Measurements from ENCODE around the gene GNA14. TPM values are rescaled to one million over a fixed set of nuclear protein-coding genes. Genes with fewer than 3 reads are reported as not detected.

GNA14 gene
- total RNA-seq, 1 experiment from 2014 or later, result 0.25 TPM

DNA sequence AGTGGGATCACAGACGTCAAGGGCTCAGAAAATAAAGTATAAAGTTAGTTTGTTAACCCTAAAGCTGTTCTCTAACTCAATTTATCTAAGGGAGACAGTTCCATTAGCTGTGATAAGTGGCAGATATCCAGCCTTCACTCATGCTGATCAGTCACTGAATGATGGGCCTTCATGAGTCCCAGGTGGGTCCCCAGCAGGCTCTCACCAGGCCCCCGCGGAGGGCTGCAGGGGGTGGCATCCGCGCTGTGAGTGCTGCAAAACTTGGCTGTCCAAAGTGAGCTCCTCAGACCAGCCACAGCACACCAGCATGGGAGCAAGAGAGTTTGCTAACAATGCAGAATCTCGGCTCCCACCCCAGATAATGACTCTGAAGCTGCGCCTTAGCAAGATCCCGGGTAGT lies 187.2 kb downstream of the GNA14 start:
- BruUV-seq (replicated peaks), result no TSS peak
- CTCF ChIA-PET, result no interaction called here
- no peak overlapping the region for H3K9ac ChIP-seq (ENCODE audit: low read length)
- intact Hi-C loops (cut with micrococcal nuclease), result no loop called here
- H3K4me2 ChIP-seq (ENCODE audit: low read length), result no peak overlapping the region
- POLR2A ChIA-PET, result no interaction called here
- no peaks in the 10 kb centered on the region for H3K9me2 ChIP-seq (ENCODE audit: insufficient read depth)
- ATAC-seq (no peak), DNase-seq (ENCODE audit: low read depth, low spot score) (no peak)
- no peak overlapping the region for H3K27ac ChIP-seq (ENCODE audit: low read depth, low read length)
- no peak for TF ChIP-seq EGR1 (IDR thresholded peaks at IDR 0.05; ENCODE audit: low read depth)
- TF ChIP-seq CBX3 (IDR thresholded peaks at IDR 0.05; ENCODE audit: low read depth), result no peak
- TF ChIP-seq SP1 (IDR thresholded peaks at IDR 0.05; ENCODE audit: low read depth), result no peak
- TF ChIP-seq ZFX (IDR thresholded peaks at IDR 0.05), result no peak
- no peak for TF ChIP-seq FOSL1 (IDR thresholded peaks at IDR 0.05; ENCODE audit: low read depth)
- no peak for TF ChIP-seq EZH2 (IDR thresholded peaks at IDR 0.05)
- no peak for TF ChIP-seq SIN3A (IDR thresholded peaks at IDR 0.05; ENCODE audit: low read depth)
- H2AFZ ChIP-seq (ENCODE audit: low read depth, low read length, poor library complexity, severe bottlenecking), result no peak overlapping the region
- peaks cover 0 to 3% of the 10 kb centered on the region in 2 experiments; a peak in 2 of 4 replicates for H3K4me1 ChIP-seq (ENCODE audit: control insufficient read depth in 1 of 2, insufficient read depth in 2 of 2, low read length in 2 of 2)
- H3K9me3 ChIP-seq (ENCODE audit: control insufficient read depth in 1 of 2, insufficient read depth in 1 of 2, low read depth in 1 of 2, low read length in 2 of 2), result no peaks in the 10 kb centered on the region
- RAD21 ChIA-PET (ENCODE audit: low non-redundant PET in 1 of 2, low total read pairs in 2 of 2, uncharacterized antibody in 2 of 2, unreplicated experiment in 2 of 2), result no interaction called here
- H3K36me3 ChIP-seq (ENCODE audit: control insufficient read depth in 1 of 2, insufficient read depth in 2 of 2, low read length in 2 of 2), result no peaks in the 10 kb centered on the region
- no peak overlapping the region for H3K4me3 ChIP-seq (replicated peaks in 1 of 2; ENCODE audit: low read depth in 1 of 2, low read length in 2 of 2)
- no peaks in the 10 kb centered on the region for H4K20me1 ChIP-seq (ENCODE audit: insufficient read depth)
- no peaks in the 10 kb centered on the region for H3K79me2 ChIP-seq (ENCODE audit: insufficient read depth, low read length)
- no peaks in the 10 kb centered on the region for H3K27me3 ChIP-seq (ENCODE audit: insufficient read depth, low read length)

DNA sequence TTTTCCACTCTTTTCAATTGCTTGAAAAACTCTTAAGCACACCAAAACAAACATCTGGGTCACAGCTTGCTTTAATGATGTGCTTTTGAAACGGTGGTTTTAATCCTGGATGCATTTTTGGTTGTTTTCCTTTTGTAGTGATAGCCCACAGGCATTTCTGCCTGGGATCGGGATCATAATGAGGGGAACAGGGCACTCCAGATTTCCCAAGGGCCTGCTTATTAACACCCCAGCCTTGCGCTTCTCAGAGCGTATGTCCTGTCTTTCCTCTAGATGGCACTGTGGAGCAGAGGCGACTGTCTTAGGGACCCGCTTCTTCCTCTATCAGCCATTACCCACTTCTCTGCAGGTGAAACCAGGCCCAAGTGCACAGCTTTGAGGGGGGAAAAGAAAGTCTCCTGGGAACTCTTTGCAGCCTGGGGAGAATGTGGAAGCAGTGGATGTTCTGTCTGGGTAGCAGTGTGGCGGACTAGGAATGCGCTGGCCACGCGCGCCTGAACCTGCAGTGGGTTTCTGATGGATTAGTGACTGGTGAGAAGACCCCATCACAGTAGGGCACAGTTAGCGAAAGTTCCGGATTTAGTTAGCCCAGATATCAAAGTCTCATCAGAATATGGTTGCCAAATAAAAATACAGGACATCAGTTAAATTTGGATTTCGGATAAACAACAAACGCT lies 190.1 kb downstream of the GNA14 start:
- DNase-seq (ENCODE audit: low read depth, low spot score) (peak; percentile 65), ATAC-seq (peak; percentile 87)
- peaks cover 0 to 10% of the 10 kb centered on the region in 2 experiments; a peak in 2 of 4 replicates for H3K4me1 ChIP-seq (ENCODE audit: control insufficient read depth in 1 of 2, insufficient read depth in 2 of 2, low read length in 2 of 2)
- ChIA-PET POLR2A (no interaction called here), CTCF (interaction anchor here (1.0 to 3.5 kb wide), 11 partner anchors 8 to 294 kb away, joined by 3 to 25 read pairs (median 6); no protein-coding TSS in a partner anchor), RAD21 (ENCODE audit: low non-redundant PET in 1 of 2, low total read pairs in 2 of 2, uncharacterized antibody in 2 of 2, unreplicated experiment in 2 of 2) (no interaction called here)
- TF ChIP-seq CTCF (IDR thresholded peaks at IDR 0.05 in 2 of 3, conservative IDR thresholded peaks at IDR 0.05 in 1 of 3; ENCODE audit: borderline replicate concordance in 1 of 3, insufficient read depth in 1 of 3, low read depth in 2 of 3, low read length in 2 of 3), result peak; percentile 70 to 88 (median 87); a peak in 5 of 6 replicates
- peak; percentile 68 for TF ChIP-seq YY1 (IDR thresholded peaks at IDR 0.05; ENCODE audit: extremely low read depth, insufficient replicate concordance, low read depth, low read length)
- no peak for TF ChIP-seq TCF7L2 (IDR thresholded peaks at IDR 0.05; ENCODE audit: borderline replicate concordance, extremely low read depth, insufficient read depth, insufficient read length)
- peak; percentile 51; the same call in 1 of the 2 replicates for TF ChIP-seq RAD21 (IDR thresholded peaks at IDR 0.05; ENCODE audit: low read depth)
- no peaks in the 10 kb centered on the region for H3K9me3 ChIP-seq (ENCODE audit: control insufficient read depth in 1 of 2, insufficient read depth in 1 of 2, low read depth in 1 of 2, low read length in 2 of 2)
- H3K4me2 ChIP-seq (ENCODE audit: low read length), result peak overlapping the region; percentile 26; the same call in 1 of the 2 replicates
- no peak overlapping the region for H3K9ac ChIP-seq (ENCODE audit: low read length)
- peak overlapping the region; percentile 88 for H2AFZ ChIP-seq (ENCODE audit: low read depth, low read length, poor library complexity, severe bottlenecking)
- intact Hi-C loops (cut with micrococcal nuclease), result loop anchor here (1.0 to 10.0 kb wide), 3 partner anchors 30 to 577 kb away; partner anchors contain the start of genes GNA14 and GNAQ
- no peaks in the 10 kb centered on the region for H3K9me2 ChIP-seq (ENCODE audit: insufficient read depth)
- H3K4me3 ChIP-seq (replicated peaks in 1 of 2; ENCODE audit: low read depth in 1 of 2, low read length in 2 of 2), result no peak overlapping the region
- no peak overlapping the region for H3K27ac ChIP-seq (ENCODE audit: low read depth, low read length)
- no peaks in the 10 kb centered on the region for H3K27me3 ChIP-seq (ENCODE audit: insufficient read depth, low read length)
- H3K36me3 ChIP-seq (ENCODE audit: control insufficient read depth in 1 of 2, insufficient read depth in 2 of 2, low read length in 2 of 2), result no peaks in the 10 kb centered on the region
- no peaks in the 10 kb centered on the region for H4K20me1 ChIP-seq (ENCODE audit: insufficient read depth)
- no peaks in the 10 kb centered on the region for H3K79me2 ChIP-seq (ENCODE audit: insufficient read depth, low read length)
- no TSS peak for BruUV-seq (replicated peaks)
